ENCODE data around the gene DEFB118. TPM values are rescaled to one million over a fixed set of nuclear protein-coding genes. Genes with fewer than 3 reads are reported as not detected.

The DEFB118 gene
- total RNA-seq, 1 experiment from 2014 or later: not detected

DNA sequence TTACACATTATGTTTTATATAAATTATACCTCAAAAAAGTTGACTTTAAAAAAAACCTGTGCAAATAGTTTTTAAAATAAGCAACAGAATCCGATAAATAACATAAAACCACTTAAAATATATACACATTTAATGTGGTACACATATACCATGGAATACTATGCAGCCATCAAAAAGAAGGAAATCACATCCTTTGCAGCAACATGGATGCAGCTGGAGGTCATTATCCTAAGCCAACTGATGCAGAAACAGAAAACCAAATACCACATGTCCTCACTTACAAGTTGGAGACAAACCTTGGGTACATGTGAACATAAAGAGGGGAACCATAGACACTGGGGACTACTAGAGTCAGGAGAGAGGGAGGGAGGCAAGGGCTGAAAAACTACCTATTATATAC lies 41.6 kb downstream of the DEFB118 start:
- H2AFZ ChIP-seq (ENCODE audit: low read length): no peak overlapping the region
- DNase-seq (no peak), ATAC-seq (no peak)
- H4K20me1 ChIP-seq (ENCODE audit: low read length): no peaks in the 10 kb centered on the region
- no peaks in the 10 kb centered on the region for H3K4me1 ChIP-seq (ENCODE audit: insufficient read depth, low read length)
- H3K9me2 ChIP-seq (replicated peaks; ENCODE audit: low read length): no peaks in the 10 kb centered on the region
- intact Hi-C loops (cut with micrococcal nuclease): no loop called here
- no peak overlapping the region for H3K27ac ChIP-seq (ENCODE audit: low read length)
- H3K4me2 ChIP-seq (ENCODE audit: low read length): no peak overlapping the region
- no peaks in the 10 kb centered on the region for H3K9me3 ChIP-seq (ENCODE audit: low read length)
- no peak overlapping the region for H3K4me3 ChIP-seq (ENCODE audit: low read length)
- TF ChIP-seq, protein P1, sequence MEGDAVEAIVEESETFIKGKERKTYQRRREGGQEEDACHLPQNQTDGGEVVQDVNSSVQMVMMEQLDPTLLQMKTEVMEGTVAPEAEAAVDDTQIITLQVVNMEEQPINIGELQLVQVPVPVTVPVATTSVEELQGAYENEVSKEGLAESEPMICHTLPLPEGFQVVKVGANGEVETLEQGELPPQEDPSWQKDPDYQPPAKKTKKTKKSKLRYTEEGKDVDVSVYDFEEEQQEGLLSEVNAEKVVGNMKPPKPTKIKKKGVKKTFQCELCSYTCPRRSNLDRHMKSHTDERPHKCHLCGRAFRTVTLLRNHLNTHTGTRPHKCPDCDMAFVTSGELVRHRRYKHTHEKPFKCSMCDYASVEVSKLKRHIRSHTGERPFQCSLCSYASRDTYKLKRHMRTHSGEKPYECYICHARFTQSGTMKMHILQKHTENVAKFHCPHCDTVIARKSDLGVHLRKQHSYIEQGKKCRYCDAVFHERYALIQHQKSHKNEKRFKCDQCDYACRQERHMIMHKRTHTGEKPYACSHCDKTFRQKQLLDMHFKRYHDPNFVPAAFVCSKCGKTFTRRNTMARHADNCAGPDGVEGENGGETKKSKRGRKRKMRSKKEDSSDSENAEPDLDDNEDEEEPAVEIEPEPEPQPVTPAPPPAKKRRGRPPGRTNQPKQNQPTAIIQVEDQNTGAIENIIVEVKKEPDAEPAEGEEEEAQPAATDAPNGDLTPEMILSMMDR (conservative IDR thresholded peaks at IDR 0.05; ENCODE audit: low read depth, low read length): no peak
- TF ChIP-seq EZH2 (IDR thresholded peaks at IDR 0.05; ENCODE audit: low read length, unreplicated experiment) (no peak), EZH2phosphoT487 (IDR thresholded peaks at IDR 0.05; ENCODE audit: borderline replicate concordance, low read length) (no peak)
- H3F3A ChIP-seq (ENCODE audit: low read length, unreplicated experiment): no peaks in the 10 kb centered on the region
- no peaks in the 10 kb centered on the region for H3K79me2 ChIP-seq (ENCODE audit: low read length)
- H3K9ac ChIP-seq (ENCODE audit: low read length): no peak overlapping the region
- no TSS peak for BruUV-seq (replicated peaks)
- ChIA-PET POLR2A (ENCODE audit: unreplicated experiment) (no interaction called here), CTCF (no interaction called here)
- H3K36me3 ChIP-seq (ENCODE audit: low read depth, low read length): no peaks in the 10 kb centered on the region
- H3K27me3 ChIP-seq (ENCODE audit: low read length): peaks cover 33% of the 10 kb centered on the region

DNA sequence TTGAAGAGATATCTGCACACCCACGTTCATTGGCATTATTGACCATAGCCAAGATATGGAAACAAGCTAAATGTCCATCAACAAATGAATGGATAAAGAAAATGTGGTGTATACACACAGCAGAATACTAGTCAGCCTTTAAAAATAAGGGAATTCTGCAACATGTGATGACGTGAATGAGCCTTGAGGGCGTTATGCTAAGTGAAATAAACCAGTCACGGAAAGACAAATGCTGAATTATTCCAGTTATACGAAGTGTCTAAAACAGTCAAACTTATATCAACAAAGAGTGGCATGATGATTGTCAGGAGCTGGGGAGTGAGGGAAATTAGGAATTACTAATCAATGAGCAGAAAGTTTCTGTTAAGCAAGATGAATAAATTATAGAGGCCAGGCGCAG lies 46.0 kb downstream of the DEFB118 start:
- Histone ChIP-seq H3K4me1 (ENCODE audit: insufficient read depth, low read length) (no peaks in the 10 kb centered on the region), H3K4me2 (ENCODE audit: low read length) (no peak overlapping the region), H2AFZ (ENCODE audit: low read length) (no peak overlapping the region), H3K4me3 (ENCODE audit: low read length) (no peak overlapping the region), H4K20me1 (ENCODE audit: low read length) (no peaks in the 10 kb centered on the region), H3K27ac (ENCODE audit: low read length) (no peak overlapping the region), H3K9me2 (replicated peaks; ENCODE audit: low read length) (no peaks in the 10 kb centered on the region), H3F3A (ENCODE audit: low read length, unreplicated experiment) (no peaks in the 10 kb centered on the region), H3K36me3 (ENCODE audit: low read depth, low read length) (no peaks in the 10 kb centered on the region), H3K9ac (ENCODE audit: low read length) (no peak overlapping the region), H3K27me3 (ENCODE audit: low read length) (peaks cover 49% of the 10 kb centered on the region), H3K9me3 (ENCODE audit: low read length) (no peaks in the 10 kb centered on the region), H3K79me2 (ENCODE audit: low read length) (no peaks in the 10 kb centered on the region)
- intact Hi-C loops (cut with micrococcal nuclease): no loop called here
- POLR2A ChIA-PET (ENCODE audit: unreplicated experiment): no interaction called here
- no peak for TF ChIP-seq EZH2phosphoT487 (IDR thresholded peaks at IDR 0.05; ENCODE audit: borderline replicate concordance, low read length)
- TF ChIP-seq, protein P1 (conservative IDR thresholded peaks at IDR 0.05; ENCODE audit: low read depth, low read length): no peak
- TF ChIP-seq EZH2 (IDR thresholded peaks at IDR 0.05; ENCODE audit: low read length, unreplicated experiment): no peak
- DNase-seq (no peak), ATAC-seq (no peak)
- BruUV-seq (replicated peaks): no TSS peak
- CTCF ChIA-PET: no interaction called here

- no peak for TF ChIP-seq EZH2 (IDR thresholded peaks at IDR 0.05; ENCODE audit: low read length, unreplicated experiment)
- TF ChIP-seq, protein P1 (conservative IDR thresholded peaks at IDR 0.05; ENCODE audit: low read depth, low read length): no peak
- TF ChIP-seq EZH2phosphoT487 (IDR thresholded peaks at IDR 0.05; ENCODE audit: borderline replicate concordance, low read length): no peak
- intact Hi-C loops (cut with micrococcal nuclease): no loop called here
- Histone ChIP-seq H3K4me2 (ENCODE audit: low read length) (no peak overlapping the region), H3K9me3 (ENCODE audit: low read length) (no peaks in the 10 kb centered on the region), H3F3A (ENCODE audit: low read length, unreplicated experiment) (no peaks in the 10 kb centered on the region), H3K27me3 (ENCODE audit: low read length) (peaks cover 54% of the 10 kb centered on the region), H3K4me3 (ENCODE audit: low read length) (no peak overlapping the region), H3K27ac (ENCODE audit: low read length) (no peak overlapping the region), H3K9me2 (replicated peaks; ENCODE audit: low read length) (no peaks in the 10 kb centered on the region), H3K79me2 (ENCODE audit: low read length) (no peaks in the 10 kb centered on the region), H2AFZ (ENCODE audit: low read length) (no peak overlapping the region), H3K4me1 (ENCODE audit: insufficient read depth, low read length) (no peaks in the 10 kb centered on the region), H4K20me1 (ENCODE audit: low read length) (no peaks in the 10 kb centered on the region), H3K36me3 (ENCODE audit: low read depth, low read length) (no peaks in the 10 kb centered on the region), H3K9ac (ENCODE audit: low read length) (no peak overlapping the region)
- no TSS peak for BruUV-seq (replicated peaks)
- POLR2A ChIA-PET (ENCODE audit: unreplicated experiment): no interaction called here
- DNase-seq (no peak), ATAC-seq (no peak)
- CTCF ChIA-PET: no interaction called here
Observed at GRCh38 chr20:31415653-31416052, 47.3 kb downstream of the DEFB118 start.

All from PC-3 (cell line).